ENCODE results near the gene KCP. TPM values are rescaled to one million over a fixed set of nuclear protein-coding genes. Genes with fewer than 3 reads are reported as not detected.

The KCP gene
- polyA plus RNA-seq, 4 donors, result 1.6 to 38.8 (median 17.9) TPM

DNA sequence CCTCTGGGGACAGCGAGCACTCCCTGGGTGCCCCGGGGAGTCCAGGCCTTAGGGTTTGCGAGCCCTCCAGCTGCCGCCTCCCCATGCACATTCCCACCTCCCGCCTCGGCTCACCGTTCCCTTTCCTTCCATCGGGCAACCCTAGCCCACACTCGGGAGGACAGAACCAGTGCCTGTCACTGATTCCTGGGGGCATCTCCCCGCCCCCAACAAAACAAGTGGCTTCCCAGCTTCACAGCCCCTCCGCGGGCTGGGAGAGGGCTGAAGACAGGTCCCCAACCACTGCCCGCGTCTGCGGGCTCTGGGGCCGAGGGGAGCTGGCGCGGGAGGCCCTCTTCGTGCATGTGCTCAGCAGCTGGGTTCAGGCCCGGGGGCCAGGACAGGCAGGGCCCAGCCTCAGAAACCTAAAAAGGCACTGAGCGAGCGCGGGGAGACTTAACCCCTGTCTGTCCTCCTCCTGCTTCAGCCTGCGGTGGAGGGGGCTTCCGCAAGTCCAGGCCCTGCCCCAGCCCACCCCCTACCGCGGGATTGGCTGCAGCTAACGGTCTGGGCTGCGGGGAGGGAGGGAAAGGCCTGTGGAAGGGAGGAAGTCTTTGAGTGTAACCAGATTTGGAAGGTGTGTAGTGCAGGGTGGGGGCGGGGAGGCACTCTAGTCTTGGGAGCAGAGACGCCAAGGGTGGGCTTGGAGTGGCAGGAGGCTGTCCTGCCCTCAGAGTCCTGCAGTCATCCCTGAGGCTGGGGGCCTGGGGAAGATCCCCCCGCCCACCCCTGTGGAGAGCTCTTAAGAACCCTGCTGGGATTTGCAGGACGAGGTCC is 79.1 kb downstream of the KCP start:
- peak in 1 of 4 donors; percentile 24 for DNase-seq (ENCODE audit: low read depth in 4 of 4, low spot score in 3 of 4)

DNA sequence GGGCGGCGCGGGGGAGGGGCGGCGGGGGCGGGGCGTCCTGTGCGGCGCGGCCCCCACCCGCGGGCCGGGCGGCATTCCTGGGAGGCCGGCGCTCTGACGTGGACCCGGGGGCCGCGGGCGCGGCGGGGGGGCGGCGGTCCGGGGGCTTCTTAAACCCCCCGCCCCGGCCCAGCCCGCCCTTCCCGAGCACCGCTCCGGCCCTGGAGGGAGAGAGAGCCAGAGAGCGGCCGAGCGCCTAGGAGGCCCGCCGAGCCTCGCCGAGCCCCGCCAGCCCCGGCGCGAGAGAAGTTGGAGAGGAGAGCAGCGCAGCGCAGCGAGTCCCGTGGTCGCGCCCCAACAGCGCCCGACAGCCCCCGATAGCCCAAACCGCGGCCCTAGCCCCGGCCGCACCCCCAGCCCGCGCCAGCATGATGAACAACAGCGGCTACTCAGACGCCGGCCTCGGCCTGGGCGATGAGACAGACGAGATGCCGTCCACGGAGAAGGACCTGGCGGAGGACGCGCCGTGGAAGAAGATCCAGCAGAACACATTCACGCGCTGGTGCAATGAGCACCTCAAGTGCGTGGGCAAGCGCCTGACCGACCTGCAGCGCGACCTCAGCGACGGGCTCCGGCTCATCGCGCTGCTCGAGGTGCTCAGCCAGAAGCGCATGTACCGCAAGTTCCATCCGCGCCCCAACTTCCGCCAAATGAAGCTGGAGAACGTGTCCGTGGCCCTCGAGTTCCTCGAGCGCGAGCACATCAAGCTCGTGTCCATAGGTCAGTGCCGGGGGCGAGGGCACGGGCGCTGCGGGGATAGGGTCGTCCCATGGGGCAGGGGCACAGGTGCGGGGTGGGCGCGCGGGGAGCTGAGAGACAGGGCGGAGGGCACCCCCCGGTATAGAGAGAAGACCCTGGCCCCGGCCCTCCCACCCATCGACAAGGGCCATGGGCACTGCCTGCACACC is 80.0 kb downstream of the KCP start, which contains the start of gene FLNC:
FLNC (plus strand) TSS at position 176 of the 947 bp plus-strand sequence; CDS start at position 408, 232 bp downstream.
- peak in 1 of 4 donors; percentile 38 for DNase-seq (ENCODE audit: low read depth in 4 of 4, low spot score in 3 of 4)

DNA sequence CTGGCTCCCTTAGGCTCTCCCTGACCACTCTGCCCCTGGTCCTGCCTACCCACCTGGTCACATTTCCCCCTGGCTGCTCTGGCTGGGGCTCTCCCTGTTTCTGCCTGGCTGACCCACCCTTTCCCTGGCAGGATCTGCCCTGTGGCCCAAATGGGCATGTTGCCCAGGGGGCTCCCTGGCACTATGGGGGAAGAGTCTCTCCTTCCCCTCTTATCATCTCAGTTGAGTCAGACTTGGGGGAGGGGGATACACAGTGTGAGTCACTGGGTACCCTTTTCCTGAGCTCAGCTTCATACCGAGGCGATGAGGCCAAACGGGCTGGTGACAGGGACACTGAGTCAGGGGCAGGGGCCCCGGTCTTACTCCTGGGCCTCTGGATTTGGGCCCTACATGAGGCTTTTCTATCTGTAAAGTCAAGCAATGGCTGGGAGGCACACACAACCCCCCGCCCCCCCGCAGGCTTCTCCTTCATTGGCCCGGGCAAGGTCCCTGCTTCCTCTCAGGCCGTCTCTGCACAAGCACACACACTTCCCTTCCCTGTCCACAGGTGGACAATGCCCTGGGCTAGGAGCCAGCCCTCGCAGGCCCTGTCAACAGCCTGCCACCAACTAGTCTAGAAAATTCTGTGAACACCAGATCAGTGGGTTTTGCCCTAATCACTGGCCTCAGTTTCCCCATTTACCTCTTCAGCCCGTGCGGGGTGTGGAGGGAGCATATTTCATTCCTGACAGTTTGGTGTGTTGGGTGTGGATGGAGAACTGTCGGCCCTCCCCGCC is 80.9 kb downstream of the KCP start:
- no peak for DNase-seq (ENCODE audit: low read depth in 4 of 4, low spot score in 3 of 4)

DNA sequence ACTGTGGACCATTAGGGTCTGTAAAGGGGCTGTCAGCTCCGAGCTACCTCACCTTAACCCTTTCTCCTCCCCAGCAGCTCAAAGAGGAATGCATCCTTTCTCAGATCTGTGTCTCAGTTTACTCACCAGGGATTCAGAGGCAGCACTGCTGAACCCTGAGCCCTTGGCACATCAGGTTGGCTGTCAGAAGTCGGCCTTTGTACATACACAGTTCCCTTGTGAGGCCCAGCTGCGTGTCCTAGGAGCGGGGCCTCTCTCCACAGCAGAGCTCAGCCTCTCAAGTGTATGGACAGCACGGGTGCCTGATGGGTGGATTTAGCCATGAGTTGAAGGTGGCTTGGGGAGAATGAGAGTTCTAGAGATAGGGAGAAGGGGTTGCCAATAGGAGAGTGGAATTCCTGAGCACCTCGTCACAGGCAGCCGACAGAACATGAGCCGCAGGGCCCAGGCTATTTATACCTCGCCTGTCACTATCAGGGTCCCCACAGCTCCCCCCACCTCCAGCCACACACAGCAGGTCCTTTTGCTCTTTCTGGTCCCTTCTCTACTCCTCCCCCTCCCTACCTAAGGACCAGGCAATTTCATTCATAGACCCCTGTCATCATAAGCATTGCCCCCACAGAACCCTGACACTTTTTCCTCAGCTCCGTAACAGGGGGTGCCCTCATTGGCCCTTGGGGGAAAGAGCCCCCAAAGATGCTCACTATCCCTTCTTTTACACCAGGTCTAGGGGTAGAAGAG is 82.4 kb downstream of the KCP start:
- no peak for DNase-seq (ENCODE audit: low read depth in 4 of 4, low spot score in 3 of 4)

DNA sequence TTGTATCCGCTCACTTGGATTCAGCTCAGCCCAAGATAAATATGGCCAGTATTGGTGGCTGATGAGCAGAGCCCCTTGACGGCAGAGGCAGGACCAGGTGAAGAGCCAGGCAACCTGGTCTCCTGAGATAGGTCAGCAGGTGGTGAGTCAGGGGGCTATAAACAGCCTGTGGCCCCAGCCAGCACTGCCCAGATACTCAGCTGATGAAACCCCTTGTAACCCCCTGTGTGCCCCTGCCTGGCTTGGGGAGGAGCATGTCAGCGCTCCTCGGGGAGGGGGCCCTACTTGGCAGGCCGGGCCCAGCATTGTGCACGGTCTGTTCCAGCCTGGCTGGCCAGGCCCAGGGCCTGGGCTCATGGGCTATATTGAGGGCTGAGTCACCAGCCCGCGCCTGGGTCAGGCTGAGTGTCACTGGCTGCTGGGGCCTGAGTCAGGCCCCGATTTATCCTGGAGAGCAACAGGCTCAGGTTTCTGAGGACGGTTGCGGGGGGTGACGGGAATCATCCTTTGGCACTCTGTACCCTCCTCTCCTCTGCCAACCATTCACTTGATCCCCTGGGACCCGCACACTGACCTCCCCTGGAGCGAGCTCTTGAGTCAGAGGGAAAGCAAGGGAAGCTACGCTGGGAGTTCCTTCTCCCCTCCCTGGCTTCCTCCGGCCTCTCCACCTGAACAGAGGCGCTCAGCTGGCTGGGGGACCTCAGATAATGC is 83.1 kb downstream of the KCP start:
- DNase-seq (ENCODE audit: low read depth in 4 of 4, low spot score in 3 of 4), result no peak

DNA sequence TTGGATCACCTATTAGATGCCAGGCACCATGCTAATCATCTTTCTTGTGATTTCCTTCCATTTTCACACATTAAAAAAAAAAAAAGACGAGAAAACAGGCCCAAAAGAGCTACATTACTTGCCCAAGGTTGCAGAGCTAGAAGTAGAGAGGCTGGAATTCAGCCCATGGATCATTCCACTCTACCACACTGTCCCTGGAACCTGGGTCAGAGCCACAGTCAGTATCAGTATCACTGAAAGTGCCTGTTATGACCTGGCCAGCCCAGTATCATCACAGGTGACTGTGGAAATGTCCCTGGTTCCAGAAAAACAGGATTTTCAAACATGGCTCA is 83.6 kb downstream of the KCP start:
- no peak for DNase-seq (ENCODE audit: low read depth in 4 of 4, low spot score in 3 of 4)

Other genes with a start within 250 kb of the KCP start
- gene GARIN1A, start 238.4 kb downstream of the KCP start, polyA plus RNA-seq (ENCODE audit: insufficient read length in 4 of 4), result 1 to 10 TPM; 1.3 to 5.5 (median 1.5) TPM
- 100 to 1,000 TPM; 162 to 319 (median 235) TPM for gene CALU, start 171.3 kb downstream of the KCP start, polyA plus RNA-seq (ENCODE audit: insufficient read length in 4 of 4)
- gene OPN1SW, start 134.9 kb downstream of the KCP start, polyA plus RNA-seq (ENCODE audit: insufficient read length in 4 of 4), result 1 to 10 TPM; 1.3 to 2.2 (median 1.5) TPM
- 10 to 100 TPM; 12.3 to 24.5 (median 15.3) TPM for gene CCDC136, start 118.7 kb downstream of the KCP start, polyA plus RNA-seq (ENCODE audit: insufficient read length in 4 of 4)
- 10 to 100 TPM; 11.8 to 21.0 (median 17.2) TPM for gene FLNC, start 80.3 kb downstream of the KCP start, polyA plus RNA-seq (ENCODE audit: insufficient read length in 4 of 4)
- 100 to 1,000 TPM in 3 of 4 donors, 10 to 100 TPM in 1; 96.7 to 235 (median 212) TPM for gene ATP6V1F, start 47.9 kb downstream of the KCP start, polyA plus RNA-seq (ENCODE audit: insufficient read length in 4 of 4)
- 10 to 100 TPM in 2 of 4 donors, 1 to 10 TPM in 2; 2.8 to 16.1 (median 10.4) TPM for gene IRF5, start 27.2 kb upstream of the KCP start, polyA plus RNA-seq (ENCODE audit: insufficient read length in 4 of 4)
- gene TNPO3, start 144.4 kb upstream of the KCP start, polyA plus RNA-seq (ENCODE audit: insufficient read length in 4 of 4), result 10 to 100 TPM; 28.3 to 51.7 (median 42.8) TPM
- 10 to 100 TPM in 3 of 4 donors, 1 to 10 TPM in 1; 6.3 to 76.9 (median 59.4) TPM for gene TSPAN33, start 234.0 kb upstream of the KCP start, polyA plus RNA-seq (ENCODE audit: insufficient read length in 4 of 4)